ENCODE results near the gene SNX5.

The SNX5 gene

GRCh38 chr20:17968366-17969277, at the start of gene SNX5, which contains the start of gene MGME1:
TSS of gene SNX5 (minus strand) at chr20:17968794. CDS start at chr20:17968425, 369 bp downstream.
TSS of gene MGME1 (plus strand) at chr20:17969018. CDS start at chr20:17969860, 842 bp downstream.
- peak; percentile 99 for DNase-seq

GRCh38 chr20:18018100-18018499, 49.5 kb upstream of the SNX5 start:
- DNase-seq: no peak

GRCh38 chr20:18016772-18017171, 48.2 kb upstream of the SNX5 start:
- no peak for DNase-seq

GRCh38 chr20:18014411-18014810, 45.8 kb upstream of the SNX5 start:
- DNase-seq: no peak

- no peak for DNase-seq
These were observed 44.3 kb upstream of the SNX5 start for GRCh38 chr20:18012901-18013300.

- no peak for DNase-seq
These were observed 43.5 kb upstream of the SNX5 start for GRCh38 chr20:18011951-18012645.

- no peak for DNase-seq
These were observed 42.9 kb upstream of the SNX5 start for GRCh38 chr20:18011482-18011881.

GRCh38 chr20:18009116-18009515, 40.5 kb upstream of the SNX5 start:
- no peak for DNase-seq

GRCh38 chr20:18007534-18008292, 39.1 kb upstream of the SNX5 start:
- no peak for DNase-seq

GRCh38 chr20:18006684-18007083, 38.1 kb upstream of the SNX5 start:
- DNase-seq: no peak

GRCh38 chr20:18005990-18006364, 37.4 kb upstream of the SNX5 start:
- DNase-seq: no peak

- no peak for DNase-seq
These were observed 36.8 kb upstream of the SNX5 start for GRCh38 chr20:18005170-18005989.

GRCh38 chr20:18004384-18005031, 35.9 kb upstream of the SNX5 start:
- DNase-seq: no peak

- DNase-seq: no peak
These were observed 35.3 kb upstream of the SNX5 start for GRCh38 chr20:18003897-18004296.

GRCh38 chr20:18001131-18001921, 32.7 kb upstream of the SNX5 start:
- DNase-seq: peak; percentile 71

- no peak for DNase-seq
These were observed 31.0 kb upstream of the SNX5 start for GRCh38 chr20:17999566-17999965.

- DNase-seq: no peak
These were observed 29.9 kb upstream of the SNX5 start for GRCh38 chr20:17998446-17998845.

GRCh38 chr20:17995967-17996819, 27.6 kb upstream of the SNX5 start:
- peak; percentile 68 for DNase-seq

GRCh38 chr20:17993546-17993945, 25.0 kb upstream of the SNX5 start:
- no peak for DNase-seq

Data from HCEC 1CT (cell line).